Dendritic cell treated with granulocyte-macrophage colony-stimulating factor and Interleukin-4, amounts not matched to agents 40 ng/mL and 50 ng/mL, for 4 days (primary cell): ENCODE data around the gene UCHL1.
A peak's percentile ranks its signal among the peaks of the same experiment; 100 is the strongest.

Experiments
- H3K27ac Mint-ChIP-seq: one replicate; pipeline ENCODE4 v1.8.0; 2022; ENCODE audit warnings: mild to moderate bottlenecking, mixed read lengths
- H3K27me3 Mint-ChIP-seq: one replicate; pipeline ENCODE4 v1.8.0; 2022; ENCODE audit warnings: mild to moderate bottlenecking, mixed read lengths
- H3K36me3 Mint-ChIP-seq: one replicate; pipeline ENCODE4 v1.8.0; 2022; ENCODE audit warnings: low read depth, mixed read lengths
- H3K4me1 Mint-ChIP-seq: one replicate; pipeline ENCODE4 v1.8.0; 2022; ENCODE audit warnings: low read depth, mixed read lengths
- H3K4me3 Mint-ChIP-seq: one replicate; pipeline ENCODE4 v1.8.0; 2022; ENCODE audit warnings: mild to moderate bottlenecking, moderate library complexity, mixed read lengths
- H3K9me3 Mint-ChIP-seq: one replicate; pipeline ENCODE4 v1.8.0; 2022; ENCODE audit warnings: mixed read lengths
- intact Hi-C: fragments of 100-400 bp; cut with micrococcal nuclease; formaldehyde crosslinking; loops from one replicate; pipeline ENCODE4 v1.15.0; 2022

Gene UCHL1

DNA sequence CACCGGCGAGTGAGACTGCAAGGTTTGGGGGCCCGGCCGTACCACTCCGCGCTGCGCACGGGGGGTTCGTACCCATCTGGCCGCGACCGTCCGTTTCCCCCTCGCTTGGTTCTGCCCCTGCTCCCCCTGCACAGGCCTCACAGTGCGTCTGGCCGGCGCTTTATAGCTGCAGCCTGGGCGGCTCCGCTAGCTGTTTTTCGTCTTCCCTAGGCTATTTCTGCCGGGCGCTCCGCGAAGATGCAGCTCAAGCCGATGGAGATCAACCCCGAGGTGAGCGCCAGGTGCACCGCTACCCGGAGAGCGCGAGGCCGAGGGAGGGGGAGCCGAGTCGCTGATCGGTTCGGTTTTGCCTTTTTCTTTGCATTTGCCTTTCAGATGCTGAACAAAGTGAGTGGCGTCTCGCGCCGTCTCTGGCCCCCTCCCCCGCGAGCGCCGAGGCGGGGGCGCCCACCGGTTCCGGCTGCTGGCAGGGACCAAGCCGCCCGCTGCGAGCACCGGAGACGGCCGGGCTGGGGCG, at the start of gene UCHL1:
Gene UCHL1, plus strand, starts transcription at position 189 of the 517 bp plus-strand sequence. Its CDS starts 49 bp downstream, at position 238.
- Mint-ChIP-seq H3K27ac (no peak within 1 kb of the TSS), H3K9me3 (no peaks in the 10 kb centered on the region), H3K36me3 (no peaks in the 10 kb centered on the region), H3K27me3 (peaks cover 63% of the 10 kb centered on the region), H3K4me3 (peak within 1 kb of the TSS; percentile 62), H3K4me1 (peaks cover 12% of the 10 kb centered on the region)
- intact Hi-C loops: no loop called here

GRCh38 chr4:41207291-41207831, 49.4 kb upstream of the UCHL1 start:
- Mint-ChIP-seq H3K9me3 (no peaks in the 10 kb centered on the region), H3K4me1 (peaks cover 11% of the 10 kb centered on the region), H3K4me3 (no peak overlapping the region), H3K27me3 (peaks cover 16% of the 10 kb centered on the region), H3K36me3 (no peaks in the 10 kb centered on the region), H3K27ac (no peak overlapping the region)
- intact Hi-C loops: no loop called here

GRCh38 chr4:41209187-41209586, 47.5 kb upstream of the UCHL1 start:
- H3K9me3 Mint-ChIP-seq: no peaks in the 10 kb centered on the region
- H3K27me3 Mint-ChIP-seq: peaks cover 34% of the 10 kb centered on the region
- no peaks in the 10 kb centered on the region for H3K36me3 Mint-ChIP-seq
- H3K4me3 Mint-ChIP-seq: no peak overlapping the region
- H3K27ac Mint-ChIP-seq: no peak overlapping the region
- H3K4me1 Mint-ChIP-seq: peaks cover 29% of the 10 kb centered on the region
- intact Hi-C loops: no loop called here

GRCh38 chr4:41209901-41210300, 46.8 kb upstream of the UCHL1 start:
- no peaks in the 10 kb centered on the region for H3K36me3 Mint-ChIP-seq
- no peak overlapping the region for H3K4me3 Mint-ChIP-seq
- peaks cover 40% of the 10 kb centered on the region for H3K27me3 Mint-ChIP-seq
- H3K4me1 Mint-ChIP-seq: peaks cover 35% of the 10 kb centered on the region
- H3K9me3 Mint-ChIP-seq: no peaks in the 10 kb centered on the region
- no peak overlapping the region for H3K27ac Mint-ChIP-seq
- intact Hi-C loops: no loop called here

GRCh38 chr4:41211951-41212615, 44.6 kb upstream of the UCHL1 start:
- Mint-ChIP-seq H3K27ac (no peak overlapping the region), H3K4me1 (peaks cover 45% of the 10 kb centered on the region), H3K36me3 (no peaks in the 10 kb centered on the region), H3K9me3 (no peaks in the 10 kb centered on the region), H3K27me3 (peaks cover 59% of the 10 kb centered on the region), H3K4me3 (no peak overlapping the region)
- intact Hi-C loops: loop anchor here (2.0 kb wide), 1 partner anchor 235 kb away; no protein-coding TSS in a partner anchor

- intact Hi-C loops: loop anchor here (2.0 kb wide), 1 partner anchor 236 kb away; no protein-coding TSS in a partner anchor
- no peaks in the 10 kb centered on the region for H3K9me3 Mint-ChIP-seq
Measured at GRCh38 chr4:41212616-41213203, 44.0 kb upstream of the UCHL1 start.

GRCh38 chr4:41213625-41214135, 43.0 kb upstream of the UCHL1 start:
- no peaks in the 10 kb centered on the region for H3K36me3 Mint-ChIP-seq
- peaks cover 66% of the 10 kb centered on the region for H3K27me3 Mint-ChIP-seq
- peak overlapping the region; percentile 88 for H3K4me3 Mint-ChIP-seq
- H3K4me1 Mint-ChIP-seq: peaks cover 40% of the 10 kb centered on the region
- no peaks in the 10 kb centered on the region for H3K9me3 Mint-ChIP-seq
- intact Hi-C loops: loop anchor here (1.0 to 2.0 kb wide), 2 partner anchors 237 to 286 kb away; no protein-coding TSS in a partner anchor
- peak overlapping the region; percentile 70 for H3K27ac Mint-ChIP-seq

More at GRCh38 chr4:41212616-41213203, 44.0 kb upstream of the UCHL1 start:
- Mint-ChIP-seq H3K27me3 (peaks cover 66% of the 10 kb centered on the region), H3K27ac (peak overlapping the region; percentile 70), H3K4me1 (peaks cover 40% of the 10 kb centered on the region), H3K4me3 (no peak overlapping the region), H3K36me3 (no peaks in the 10 kb centered on the region)

DNA sequence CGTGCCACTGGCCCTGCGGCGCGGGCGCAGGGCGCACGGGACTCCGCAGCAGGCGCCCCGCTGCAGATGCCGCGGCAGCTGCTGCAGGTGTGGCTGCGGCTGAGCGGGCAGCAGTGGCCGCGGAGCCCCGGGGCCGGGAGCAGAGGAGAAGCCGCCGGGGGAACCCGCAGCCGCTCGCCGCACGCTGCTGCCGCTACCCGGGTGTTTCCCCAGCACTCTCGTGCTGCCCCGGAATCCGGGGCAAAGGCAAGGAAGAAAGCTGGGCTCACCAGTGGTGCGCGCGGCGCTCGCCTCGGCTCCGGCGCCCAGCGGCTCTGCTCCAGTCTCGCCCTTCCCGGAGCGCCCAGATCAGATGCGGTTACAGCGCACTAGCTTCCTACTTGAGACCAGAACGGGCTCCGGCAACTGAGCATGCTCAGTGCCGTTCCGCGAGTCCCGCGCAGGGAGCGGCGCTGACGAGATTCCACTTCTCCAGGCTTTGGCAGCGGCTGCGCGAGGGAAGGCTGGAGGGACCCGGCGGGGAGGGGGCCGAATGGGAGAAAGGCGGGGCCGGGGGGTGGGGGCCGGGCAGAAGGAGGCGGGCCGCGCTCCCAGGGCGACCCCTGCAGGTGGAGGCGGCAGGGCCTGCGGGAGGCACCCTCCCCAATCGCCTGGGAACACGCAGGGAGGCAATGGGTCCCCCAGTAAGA, 42.4 kb upstream of the UCHL1 start, which contains the start of gene APBB2:
Gene APBB2, minus strand, starts transcription at position 407 of the 689 bp plus-strand sequence. CDS start 181,288 bp downstream, outside the sequence.
- no peaks in the 10 kb centered on the region for H3K9me3 Mint-ChIP-seq
- peak within 1 kb of the TSS; percentile 88 for H3K4me3 Mint-ChIP-seq
- peaks cover 64% of the 10 kb centered on the region for H3K27me3 Mint-ChIP-seq
- H3K4me1 Mint-ChIP-seq: peaks cover 40% of the 10 kb centered on the region
- H3K36me3 Mint-ChIP-seq: no peaks in the 10 kb centered on the region
- H3K27ac Mint-ChIP-seq: peak within 1 kb of the TSS; percentile 70
- intact Hi-C loops: loop anchor here (1.0 kb wide), 1 partner anchor 287 kb away; no protein-coding TSS in a partner anchor

DNA sequence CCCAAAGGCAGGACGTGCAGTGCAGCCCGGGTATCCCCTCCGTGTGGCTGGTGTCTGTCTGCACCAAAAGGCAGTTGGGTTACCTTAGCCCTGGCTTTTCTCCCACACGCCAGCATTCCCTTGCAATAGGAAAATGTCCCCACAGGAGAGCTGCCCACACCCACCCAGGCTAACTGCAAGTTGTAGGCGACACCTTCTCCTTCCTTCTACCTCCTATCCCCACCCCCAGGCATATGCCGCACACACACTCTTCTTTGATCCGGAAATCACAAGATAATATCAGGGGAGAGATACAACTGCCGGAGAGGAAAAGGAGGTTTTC, 41.9 kb upstream of the UCHL1 start:
- intact Hi-C loops: loop anchor here (1.0 kb wide), 1 partner anchor 287 kb away; no protein-coding TSS in a partner anchor
- no peak overlapping the region for H3K4me3 Mint-ChIP-seq
- no peaks in the 10 kb centered on the region for H3K9me3 Mint-ChIP-seq
- H3K27me3 Mint-ChIP-seq: peaks cover 66% of the 10 kb centered on the region
- no peaks in the 10 kb centered on the region for H3K36me3 Mint-ChIP-seq
- H3K27ac Mint-ChIP-seq: no peak overlapping the region
- peaks cover 40% of the 10 kb centered on the region for H3K4me1 Mint-ChIP-seq

DNA sequence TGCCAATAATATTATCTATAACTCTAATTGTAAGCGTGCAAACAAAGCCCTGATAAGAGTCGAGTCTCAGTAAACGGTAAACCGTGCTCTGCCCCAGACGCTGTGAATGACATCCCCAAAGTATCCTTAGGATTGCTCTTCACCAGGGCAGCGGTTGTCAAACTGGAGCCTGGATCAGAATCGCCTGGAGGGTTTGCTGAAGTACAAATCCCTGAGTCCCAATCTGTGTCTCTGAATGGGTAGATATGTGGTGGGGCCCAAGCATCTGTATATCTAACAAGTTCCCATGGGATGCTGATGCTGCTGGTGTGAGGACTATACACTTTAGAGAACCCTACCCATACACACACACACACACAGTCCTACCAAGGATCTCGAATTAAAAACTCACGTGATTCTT, 41.6 kb upstream of the UCHL1 start:
- Mint-ChIP-seq H3K4me3 (no peak overlapping the region), H3K9me3 (no peaks in the 10 kb centered on the region), H3K36me3 (no peaks in the 10 kb centered on the region), H3K4me1 (peaks cover 40% of the 10 kb centered on the region), H3K27me3 (peaks cover 69% of the 10 kb centered on the region), H3K27ac (no peak overlapping the region)
- intact Hi-C loops: no loop called here

DNA sequence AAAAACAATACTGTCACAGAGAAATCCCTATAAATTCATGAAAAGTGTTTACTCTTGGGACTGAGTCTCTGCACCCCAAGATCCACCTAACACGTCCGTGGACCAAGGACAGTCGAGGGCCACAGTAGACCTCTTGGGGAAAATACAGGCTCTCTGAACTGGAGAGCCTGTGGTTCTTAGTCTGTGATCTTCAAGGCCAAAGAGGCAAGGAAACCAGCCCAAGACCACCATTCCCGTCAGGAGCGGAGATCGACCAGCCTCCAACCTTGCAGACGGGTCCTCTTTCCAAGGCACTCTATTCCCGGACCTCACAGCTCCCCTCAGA, 40.8 kb upstream of the UCHL1 start:
- Mint-ChIP-seq H3K27ac (peak overlapping the region; percentile 66), H3K4me3 (peak overlapping the region; percentile 78), H3K27me3 (peaks cover 72% of the 10 kb centered on the region), H3K9me3 (no peaks in the 10 kb centered on the region), H3K36me3 (no peaks in the 10 kb centered on the region), H3K4me1 (peaks cover 40% of the 10 kb centered on the region)
- intact Hi-C loops: no loop called here

DNA sequence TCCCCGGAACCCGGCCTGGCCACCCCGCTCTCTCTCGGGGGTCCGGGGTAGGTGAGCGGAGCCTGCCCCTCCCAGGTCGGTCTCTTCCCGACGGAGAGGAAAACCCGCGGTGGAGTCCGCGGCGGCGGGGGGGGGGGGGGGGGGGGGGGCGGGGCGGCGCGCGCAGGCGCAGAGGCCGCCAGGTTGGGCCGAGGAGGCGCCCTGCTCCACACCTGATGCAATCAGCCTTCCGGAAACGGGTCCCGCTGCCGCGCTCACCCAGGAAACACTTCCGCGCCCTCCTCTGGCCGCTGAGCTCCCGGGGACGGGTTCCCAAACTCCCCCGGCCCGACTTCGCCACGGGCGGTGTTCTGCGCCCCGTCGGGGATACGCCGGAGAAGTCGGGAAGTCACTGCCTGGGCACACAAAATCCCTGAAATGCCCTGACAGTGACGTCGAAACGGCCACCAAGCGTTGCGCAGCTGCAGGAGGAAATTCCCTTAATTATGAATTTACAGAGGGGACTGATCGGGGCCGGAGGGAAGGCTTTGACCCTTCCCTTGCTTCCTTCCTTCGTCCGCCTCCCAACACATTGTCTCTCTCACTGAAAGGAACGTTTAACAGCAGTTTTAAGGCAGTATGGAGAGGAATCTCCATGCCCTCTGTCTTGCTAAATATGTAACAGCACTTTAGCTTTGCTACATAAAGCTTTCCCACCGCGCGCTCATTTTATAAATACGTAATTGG, 40.3 kb upstream of the UCHL1 start:
- no peaks in the 10 kb centered on the region for H3K9me3 Mint-ChIP-seq
- no peaks in the 10 kb centered on the region for H3K36me3 Mint-ChIP-seq
- H3K27ac Mint-ChIP-seq: peak overlapping the region; percentile 66
- intact Hi-C loops: no loop called here
- H3K4me1 Mint-ChIP-seq: peaks cover 40% of the 10 kb centered on the region
- peak overlapping the region; percentile 78 for H3K4me3 Mint-ChIP-seq
- H3K27me3 Mint-ChIP-seq: peaks cover 74% of the 10 kb centered on the region

DNA sequence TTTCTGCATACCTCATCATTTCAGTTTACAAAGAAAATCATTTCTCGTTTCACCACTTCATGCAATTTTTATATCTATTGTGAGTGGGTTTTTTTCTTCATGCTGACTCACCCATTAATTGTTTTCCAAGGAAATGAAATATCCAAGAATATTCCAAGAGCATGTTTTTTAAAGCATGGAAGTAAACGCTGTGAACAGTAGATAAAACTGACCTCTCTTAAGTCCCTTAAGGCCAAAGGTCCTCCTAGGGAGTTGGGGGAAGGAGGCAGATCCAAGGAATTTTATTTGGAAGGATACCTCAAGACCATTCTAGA, 39.8 kb upstream of the UCHL1 start:
- H3K27me3 Mint-ChIP-seq: peaks cover 69% of the 10 kb centered on the region
- H3K27ac Mint-ChIP-seq: peak overlapping the region; percentile 66
- intact Hi-C loops: no loop called here
- H3K4me1 Mint-ChIP-seq: peaks cover 40% of the 10 kb centered on the region
- no peaks in the 10 kb centered on the region for H3K9me3 Mint-ChIP-seq
- H3K4me3 Mint-ChIP-seq: peak overlapping the region; percentile 78
- no peaks in the 10 kb centered on the region for H3K36me3 Mint-ChIP-seq
